Endodermal cell (in vitro differentiated cells): ENCODE results near the gene ARHGEF28. TPM values are rescaled to one million over a fixed set of nuclear protein-coding genes. Genes with fewer than 3 reads are reported as not detected.

ENCODE experiments used
- DNase-seq: peaks from one replicate; pipeline ENCODE4 v3.0.0-alpha.2; 2017
- H3K27ac ChIP-seq: 2 replicates; pipeline ENCODE4 v1.5.1; 2013; ENCODE audit warnings: mild to moderate bottlenecking, low read depth, low read length, moderate library complexity
- H3K27me3 ChIP-seq: 2 replicates; pipeline ENCODE4 v1.6.1; 2013; ENCODE audit warnings: mild to moderate bottlenecking, low read length, moderate library complexity; ENCODE audit not compliant: insufficient read depth, control insufficient read depth, poor library complexity, severe bottlenecking
- H3K36me3 ChIP-seq: 2 replicates; pipeline ENCODE4 v1.7.0; 2013; ENCODE audit warnings: mild to moderate bottlenecking, low read length, moderate library complexity; ENCODE audit not compliant: control insufficient read depth, insufficient read depth
- H3K4me1 ChIP-seq: one replicate; pipeline ENCODE4 v1.7.0; 2013; ENCODE audit warnings: low read length; ENCODE audit not compliant: control insufficient read depth, insufficient read depth
- H3K4me3 ChIP-seq: 2 replicates; pipeline ENCODE4 v1.5.1; 2013; ENCODE audit warnings: mild to moderate bottlenecking, low read length, moderate library complexity
- H3K9ac ChIP-seq: 2 replicates; pipeline ENCODE4 v1.6.1; 2013; ENCODE audit warnings: mild to moderate bottlenecking, low read length, moderate library complexity; ENCODE audit not compliant: poor library complexity, severe bottlenecking; ENCODE audit errors: extremely low read depth
- H3K9me3 ChIP-seq: 2 replicates; pipeline ENCODE4 v1.6.1; 2013; ENCODE audit warnings: mild to moderate bottlenecking, low read length, moderate library complexity; ENCODE audit not compliant: control insufficient read depth
- H3K27ac Mint-ChIP-seq: 2 replicates; pipeline ENCODE4 v1.8.0; 2020; ENCODE audit warnings: mixed read lengths
- H3K27me3 Mint-ChIP-seq: 2 replicates; pipeline ENCODE4 v1.8.0; 2021; ENCODE audit warnings: mild to moderate bottlenecking, mixed read lengths; ENCODE audit not compliant: insufficient read depth
- H3K36me3 Mint-ChIP-seq: 2 replicates; pipeline ENCODE4 v1.8.0; 2020; ENCODE audit warnings: low read depth, mixed read lengths
- H3K4me1 Mint-ChIP-seq: 2 replicates; pipeline ENCODE4 v1.8.0; 2020; ENCODE audit warnings: mixed read lengths
- H3K4me3 Mint-ChIP-seq: 2 replicates; pipeline ENCODE4 v1.8.0; 2020; ENCODE audit warnings: mild to moderate bottlenecking, moderate library complexity, mixed read lengths
- H3K9me3 Mint-ChIP-seq: 2 replicates; pipeline ENCODE4 v1.8.0; 2020; ENCODE audit warnings: mild to moderate bottlenecking, mixed read lengths
- WGBS, 2 experiments: methylation state at CpG; one replicate each; pipeline versions ENCODE4 v1.1.5 to v1.1.7; 2013; ENCODE audit warnings: missing lambda C conversion rate in 2 of 2, mixed read lengths in 1 of 2; ENCODE audit not compliant: insufficient coverage in 1 of 2, insufficient read length in 1 of 2; 5-methylcytosine and 5-hydroxymethylcytosine counted together
- total RNA-seq, 2 donors: library from RNA; stranded (reverse); fragmentation: NEBNext Ultra II Directional in 1 of 2; extraction: Animal tissue kit (Norgen Biotek cat#: 25700) in 1 of 2; gene quantifications; 2 replicates in 1 of 2; 3 replicates in 1 of 2; pipeline ENCODE4 v1.2.1, GENCODE V29; 2021
- TF ChIP-seq, protein P1 (sequence below): fragments of 200-600 bp; sonication (generic); conservative IDR thresholded peaks from 2 replicates; pipeline ENCODE4 v1.5.0; 2021; ENCODE audit warnings: antibody characterized with exemption, mild to moderate bottlenecking

ARHGEF28 gene
- total RNA-seq, 2 donors from 2014 or later = 0.92 to 1.2 TPM

DNA sequence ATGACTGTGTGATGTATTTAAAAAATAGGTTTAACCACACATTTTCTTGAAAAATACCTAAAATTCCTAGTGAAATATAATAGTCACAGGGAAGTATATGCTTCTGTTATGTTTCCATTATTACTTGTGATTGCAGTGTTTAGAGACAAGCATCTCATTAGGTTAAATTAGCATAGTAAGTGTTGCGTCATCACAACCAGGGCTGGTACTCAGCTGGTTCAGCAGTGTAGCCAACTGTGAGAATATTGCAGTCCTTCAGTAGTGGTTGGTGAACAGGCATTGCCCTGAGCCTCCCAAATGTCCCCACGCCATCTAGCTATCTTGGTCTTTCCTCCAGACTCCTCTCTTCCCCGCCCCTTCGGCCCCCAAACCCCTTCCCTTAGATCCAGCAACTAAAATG lies 261.7 kb downstream of the ARHGEF28 start:
- peaks cover 9% of the 10 kb centered on the region for H3K27me3 Mint-ChIP-seq
- Histone ChIP-seq H3K9ac (no peak overlapping the region), H3K36me3 (no peaks in the 10 kb centered on the region), H3K27me3 (no peaks in the 10 kb centered on the region), H3K27ac (no peak overlapping the region), H3K4me3 (no peak overlapping the region), H3K9me3 (no peaks in the 10 kb centered on the region), H3K4me1 (no peaks in the 10 kb centered on the region)
- H3K9me3 Mint-ChIP-seq = no peaks in the 10 kb centered on the region
- H3K4me1 Mint-ChIP-seq = no peaks in the 10 kb centered on the region
- H3K27ac Mint-ChIP-seq = no peak overlapping the region
- TF ChIP-seq, protein P1, sequence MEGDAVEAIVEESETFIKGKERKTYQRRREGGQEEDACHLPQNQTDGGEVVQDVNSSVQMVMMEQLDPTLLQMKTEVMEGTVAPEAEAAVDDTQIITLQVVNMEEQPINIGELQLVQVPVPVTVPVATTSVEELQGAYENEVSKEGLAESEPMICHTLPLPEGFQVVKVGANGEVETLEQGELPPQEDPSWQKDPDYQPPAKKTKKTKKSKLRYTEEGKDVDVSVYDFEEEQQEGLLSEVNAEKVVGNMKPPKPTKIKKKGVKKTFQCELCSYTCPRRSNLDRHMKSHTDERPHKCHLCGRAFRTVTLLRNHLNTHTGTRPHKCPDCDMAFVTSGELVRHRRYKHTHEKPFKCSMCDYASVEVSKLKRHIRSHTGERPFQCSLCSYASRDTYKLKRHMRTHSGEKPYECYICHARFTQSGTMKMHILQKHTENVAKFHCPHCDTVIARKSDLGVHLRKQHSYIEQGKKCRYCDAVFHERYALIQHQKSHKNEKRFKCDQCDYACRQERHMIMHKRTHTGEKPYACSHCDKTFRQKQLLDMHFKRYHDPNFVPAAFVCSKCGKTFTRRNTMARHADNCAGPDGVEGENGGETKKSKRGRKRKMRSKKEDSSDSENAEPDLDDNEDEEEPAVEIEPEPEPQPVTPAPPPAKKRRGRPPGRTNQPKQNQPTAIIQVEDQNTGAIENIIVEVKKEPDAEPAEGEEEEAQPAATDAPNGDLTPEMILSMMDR = no peak
- no peak overlapping the region for H3K4me3 Mint-ChIP-seq
- H3K36me3 Mint-ChIP-seq = no peaks in the 10 kb centered on the region
- 87 to 94% methylated on average over 4 of the region's 4 CpGs for WGBS, 2 experiments
- no peak for DNase-seq

GRCh38 chr5:73890569-73890968 lies 264.6 kb downstream of the ARHGEF28 start:
- H3K9me3 Mint-ChIP-seq = no peaks in the 10 kb centered on the region
- H3K4me1 Mint-ChIP-seq = peaks cover 5% of the 10 kb centered on the region
- peaks cover 9% of the 10 kb centered on the region for H3K27me3 Mint-ChIP-seq
- no peak for DNase-seq
- no peak overlapping the region for H3K27ac Mint-ChIP-seq
- H3K4me3 Mint-ChIP-seq = no peak overlapping the region
- WGBS, 2 experiments = 93 to 100% methylated on average over 2 to 4 of the region's 4 CpGs
- no peak overlapping the region for H3K27ac ChIP-seq
- H3K36me3 Mint-ChIP-seq = no peaks in the 10 kb centered on the region
- no peaks in the 10 kb centered on the region for H3K9me3 ChIP-seq
- H3K27me3 ChIP-seq = no peaks in the 10 kb centered on the region
- H3K9ac ChIP-seq = no peak overlapping the region
- H3K4me3 ChIP-seq = no peak overlapping the region
- H3K36me3 ChIP-seq = no peaks in the 10 kb centered on the region
- no peaks in the 10 kb centered on the region for H3K4me1 ChIP-seq
- TF ChIP-seq, protein P1 = no peak

DNA sequence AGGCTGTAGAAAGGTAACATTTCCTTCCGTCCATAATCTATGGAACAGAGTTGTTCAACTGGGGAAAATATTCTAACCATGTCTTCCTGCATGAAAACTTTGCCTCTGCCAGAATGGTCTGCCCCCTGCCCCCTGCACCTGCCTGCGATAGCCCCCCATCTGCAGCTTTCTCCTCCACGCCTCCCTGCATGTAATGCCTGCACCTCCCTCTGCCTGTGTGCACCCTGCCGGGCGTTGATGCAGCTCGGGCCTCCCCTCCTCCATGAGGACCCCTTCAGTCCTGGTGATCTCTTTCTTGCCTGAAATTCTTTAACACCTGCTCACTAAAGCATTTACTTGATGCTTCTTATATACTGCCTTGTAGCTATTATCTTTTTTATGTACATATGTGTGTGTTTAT lies 266.2 kb downstream of the ARHGEF28 start:
- Mint-ChIP-seq H3K27ac (no peak overlapping the region), H3K36me3 (no peaks in the 10 kb centered on the region), H3K27me3 (peaks cover 9% of the 10 kb centered on the region), H3K9me3 (no peaks in the 10 kb centered on the region), H3K4me3 (no peak overlapping the region), H3K4me1 (peaks cover 5% of the 10 kb centered on the region)
- H3K4me3 ChIP-seq = no peak overlapping the region
- H3K27me3 ChIP-seq = peaks cover 3% of the 10 kb centered on the region
- 86 to 96% methylated on average over 2 to 6 of the region's 6 CpGs for WGBS, 2 experiments
- H3K9me3 ChIP-seq = no peaks in the 10 kb centered on the region
- H3K4me1 ChIP-seq = no peaks in the 10 kb centered on the region
- no peaks in the 10 kb centered on the region for H3K36me3 ChIP-seq
- no peak for DNase-seq
- TF ChIP-seq, protein P1 = no peak
- H3K27ac ChIP-seq = no peak overlapping the region
- H3K9ac ChIP-seq = no peak overlapping the region
